Lung (tissue), 12 donors: Measurements from ENCODE around the gene PLAGL1. TPM values are rescaled to one million over a fixed set of nuclear protein-coding genes. Genes with fewer than 3 reads are reported as not detected.

Source experiments
- ATAC-seq: fragments of 200-7000 bp; cut with Tn5 transposase; one replicate; pipeline ENCODE4 v1.9.1; 2020; ENCODE audit warnings: moderate number of reproducible peaks; ENCODE audit not compliant: insufficient read depth, low FRiP score
- DNase-seq, 3 donors: peaks; one replicate each; pipeline ENCODE4 v3.0.0-alpha.2; 2013 to 2017
- H3K27ac ChIP-seq, 2 donors: one replicate each; pipeline ENCODE4 v1.5.1; 2013; ENCODE audit warnings: mild to moderate bottlenecking in 2 of 2, moderate library complexity in 2 of 2, control low read depth in 1 of 2, inconsistent platforms in 1 of 2, low read depth in 1 of 2, low read length in 1 of 2
- H3K27me3 ChIP-seq, 3 donors: one replicate each; pipeline ENCODE4 v1.5.1; 2013; ENCODE audit warnings: low read length in 2 of 3; ENCODE audit not compliant: control insufficient read depth in 3 of 3, insufficient read depth in 3 of 3
- H3K36me3 ChIP-seq, 4 donors: one replicate each; pipeline ENCODE4 v1.5.1; 2013; ENCODE audit warnings: low read length in 4 of 4, mild to moderate bottlenecking in 1 of 4, moderate library complexity in 1 of 4; ENCODE audit not compliant: control insufficient read depth in 4 of 4, insufficient read depth in 4 of 4
- H3K4me1 ChIP-seq, 5 donors: one replicate each; pipeline ENCODE4 v1.5.1; 2013; ENCODE audit warnings: low read length in 5 of 5, mild to moderate bottlenecking in 2 of 5, moderate library complexity in 1 of 5; ENCODE audit not compliant: control insufficient read depth in 5 of 5, insufficient read depth in 5 of 5
- H3K4me3 ChIP-seq: one replicate; pipeline ENCODE4 v1.5.1; 2013; ENCODE audit warnings: mild to moderate bottlenecking, control low read depth, moderate library complexity
- H3K9ac ChIP-seq, 2 donors: one replicate each; pipeline ENCODE4 v1.5.1; 2013; ENCODE audit warnings: low read length in 2 of 2, control low read depth in 1 of 2; ENCODE audit not compliant: insufficient read depth in 1 of 2
- H3K9me3 ChIP-seq, 4 donors: one replicate each; pipeline ENCODE4 v1.5.1; 2013; ENCODE audit warnings: low read length in 3 of 4, mild to moderate bottlenecking in 1 of 4, moderate library complexity in 1 of 4; ENCODE audit not compliant: control insufficient read depth in 4 of 4, insufficient read depth in 3 of 4
- WGBS, 2 donors: extraction: QIAGEN DNeasy Blood & Tissue Kit; methylation state at CpG; one replicate each; pipeline ENCODE4 v1.1.7; 2013; 5-methylcytosine and 5-hydroxymethylcytosine counted together
- polyA plus RNA-seq, 2 donors: library from polyadenylated mRNA; stranded (reverse); fragments of 200-250 nt; gene quantifications; one replicate each; pipeline ENCODE4 v1.2.1, GENCODE V29; 2013
- total RNA-seq, 2 donors: library from RNA; depleted of rRNA in 1 of 2; stranded (reverse); fragments of >200 nt in 1 of 2; gene quantifications; one replicate each; pipeline ENCODE4 v1.2.1, GENCODE V29; 2014 to 2021
- TF ChIP-seq, protein P1 (sequence below): IDR thresholded peaks from 2 replicates; pipeline ENCODE4 v1.5.1; 2012; ENCODE audit warnings: mild to moderate bottlenecking; ENCODE audit errors: control extremely low read depth, extremely low read depth
- donor health status: control.
- donor health status: control.
- donor health status: Bipolar disorder and iron deficiency.
- donor health status: healthy.
- donor health status: DM: yes; HTN: yes; CAD: no.

PLAGL1 gene
- total and polyA plus RNA-seq, 4 donors: 15.5 to 86.9 (median 29.7) TPM

DNA sequence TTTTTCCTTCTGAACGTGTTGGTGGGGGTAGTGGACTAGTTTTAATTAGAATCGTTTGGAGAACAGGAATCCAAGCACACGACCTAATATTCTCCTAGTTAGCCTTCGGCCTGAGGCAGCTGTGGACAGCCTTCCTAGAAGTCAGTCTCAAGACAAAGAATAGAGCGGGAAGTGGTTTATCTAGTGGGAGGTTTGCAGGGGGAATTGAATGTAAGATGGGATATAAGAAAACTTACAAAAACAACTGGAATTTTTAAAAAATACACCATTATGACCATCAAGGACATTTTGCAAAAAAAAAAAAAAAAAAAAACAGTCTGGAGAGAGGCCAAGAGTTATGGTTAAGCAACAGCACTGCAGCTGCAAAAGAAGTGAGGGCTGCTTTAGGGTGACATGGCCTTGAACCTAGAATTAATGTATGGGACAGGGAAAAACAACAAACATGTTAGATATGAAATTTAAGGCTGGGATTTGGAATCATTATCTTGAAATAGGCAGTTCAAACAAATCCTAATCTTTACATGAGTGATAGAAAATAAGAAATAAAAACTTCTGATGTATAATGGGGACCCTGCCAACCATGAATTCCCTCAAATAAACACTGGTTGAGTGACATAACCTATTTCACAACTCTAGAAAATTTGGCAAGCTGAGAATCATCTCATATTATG is 40.2 kb downstream of the PLAGL1 start:
- ATAC-seq (no peak), DNase-seq (peak; percentile 70 to 98 (median 98))
- 66 to 71% methylated on average over 5 of the region's 5 CpGs for WGBS, 2 donors
- Histone ChIP-seq H3K9ac (peak overlapping the region in 1 of 2 donors; percentile 23), H3K4me3 (no peak overlapping the region), H3K9me3 (no peaks in the 10 kb centered on the region), H3K4me1 (peaks cover 0 to 93% (median 50%) of the 10 kb centered on the region in 5 donors), H3K27ac (peak overlapping the region in 1 of 2 donors; percentile 11), H3K27me3 (no peaks in the 10 kb centered on the region), H3K36me3 (peaks cover 0 to 7% (median 3%) of the 10 kb centered on the region in 4 donors)
- TF ChIP-seq, protein P1, sequence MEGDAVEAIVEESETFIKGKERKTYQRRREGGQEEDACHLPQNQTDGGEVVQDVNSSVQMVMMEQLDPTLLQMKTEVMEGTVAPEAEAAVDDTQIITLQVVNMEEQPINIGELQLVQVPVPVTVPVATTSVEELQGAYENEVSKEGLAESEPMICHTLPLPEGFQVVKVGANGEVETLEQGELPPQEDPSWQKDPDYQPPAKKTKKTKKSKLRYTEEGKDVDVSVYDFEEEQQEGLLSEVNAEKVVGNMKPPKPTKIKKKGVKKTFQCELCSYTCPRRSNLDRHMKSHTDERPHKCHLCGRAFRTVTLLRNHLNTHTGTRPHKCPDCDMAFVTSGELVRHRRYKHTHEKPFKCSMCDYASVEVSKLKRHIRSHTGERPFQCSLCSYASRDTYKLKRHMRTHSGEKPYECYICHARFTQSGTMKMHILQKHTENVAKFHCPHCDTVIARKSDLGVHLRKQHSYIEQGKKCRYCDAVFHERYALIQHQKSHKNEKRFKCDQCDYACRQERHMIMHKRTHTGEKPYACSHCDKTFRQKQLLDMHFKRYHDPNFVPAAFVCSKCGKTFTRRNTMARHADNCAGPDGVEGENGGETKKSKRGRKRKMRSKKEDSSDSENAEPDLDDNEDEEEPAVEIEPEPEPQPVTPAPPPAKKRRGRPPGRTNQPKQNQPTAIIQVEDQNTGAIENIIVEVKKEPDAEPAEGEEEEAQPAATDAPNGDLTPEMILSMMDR: no peak

GRCh38 chr6:143966312-143966711 is 41.7 kb downstream of the PLAGL1 start:
- H3K27ac ChIP-seq: no peak overlapping the region

DNA sequence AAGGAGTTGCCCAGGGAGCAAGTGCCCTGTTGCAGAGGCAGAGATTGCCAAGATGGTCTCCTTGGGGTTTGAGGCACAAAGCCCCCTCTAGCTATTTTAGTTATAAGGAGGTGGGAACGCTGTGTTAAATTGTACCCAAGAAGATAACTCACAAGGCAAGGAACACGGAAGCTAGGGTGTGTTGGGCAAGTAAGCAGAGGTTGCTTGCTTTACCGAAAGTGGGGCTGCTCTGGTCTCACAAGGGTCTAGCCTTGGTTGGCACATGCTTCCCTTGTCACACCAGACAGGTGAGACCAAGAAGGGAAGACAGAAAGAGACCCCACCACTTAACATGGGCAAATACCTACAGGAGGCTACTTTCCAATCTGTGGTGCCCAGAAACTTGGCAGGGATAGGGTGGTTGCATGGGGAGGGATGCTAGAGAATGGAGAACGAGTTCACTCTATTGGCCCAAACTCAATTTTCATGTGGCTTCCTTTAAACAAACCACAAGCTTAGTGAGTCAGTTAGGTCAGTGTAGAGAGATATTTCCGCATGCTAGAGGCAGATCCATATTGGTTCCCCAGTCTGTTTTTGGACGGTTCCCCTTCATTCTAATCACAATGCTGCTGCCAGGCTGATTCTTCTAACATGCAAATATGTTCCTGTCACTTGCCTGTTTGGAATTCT is 42.4 kb downstream of the PLAGL1 start:
- Histone ChIP-seq H3K9ac (no peak overlapping the region), H3K27me3 (no peaks in the 10 kb centered on the region), H3K36me3 (peaks cover 0 to 7% (median 3%) of the 10 kb centered on the region in 4 donors), H3K4me1 (peaks cover 0 to 95% (median 60%) of the 10 kb centered on the region in 5 donors), H3K4me3 (no peak overlapping the region), H3K9me3 (no peaks in the 10 kb centered on the region), H3K27ac (peak overlapping the region in 1 of 2 donors; percentile 26)
- TF ChIP-seq, protein P1: no peak
- no peak for DNase-seq
- ATAC-seq: no peak
- 51 to 59% methylated on average over 6 of the region's 6 CpGs for WGBS, 2 donors

More at GRCh38 chr6:143966312-143966711, 41.7 kb downstream of the PLAGL1 start:
- H3K4me1 ChIP-seq: peaks cover 0 to 95% (median 60%) of the 10 kb centered on the region in 5 donors
- 64 to 79% methylated on average over 1 of the region's 1 CpG for WGBS, 2 donors
- DNase-seq (no peak), ATAC-seq (no peak)
- no peak overlapping the region for H3K4me3 ChIP-seq
- H3K36me3 ChIP-seq: peaks cover 0 to 7% (median 3%) of the 10 kb centered on the region in 4 donors
- TF ChIP-seq, protein P1: no peak
- no peaks in the 10 kb centered on the region for H3K9me3 ChIP-seq
- no peak overlapping the region for H3K9ac ChIP-seq
- no peaks in the 10 kb centered on the region for H3K27me3 ChIP-seq
